Fibroblast of pulmonary artery (primary cell): ENCODE results near the gene SIK3.

Source experiments
- DNase-seq: peaks from one replicate; pipeline ENCODE4 v3.0.0-alpha.2; 2010; ENCODE audit warnings: low read depth
- H3K4me3 ChIP-seq: replicated peaks from 2 replicates; pipeline ENCODE4 v1.5.1; 2011; ENCODE audit warnings: low read depth, mild to moderate bottlenecking, control low read depth, low read length, moderate library complexity
- CTCF ChIP-seq: IDR thresholded peaks from 2 replicates; pipeline ENCODE4 v1.5.1; 2011; ENCODE audit warnings: mild to moderate bottlenecking, control low read depth, low read length, inconsistent platforms; ENCODE audit errors: missing control alignments

Gene SIK3

GRCh38 chr11:116890193-116890592 is 208.0 kb downstream of the SIK3 start:
- H3K4me3 ChIP-seq: no peak overlapping the region
- DNase-seq: peak; percentile 27
- TF ChIP-seq CTCF: no peak

GRCh38 chr11:116888884-116889549 is 209.2 kb downstream of the SIK3 start:
- TF ChIP-seq CTCF: no peak

GRCh38 chr11:116888024-116888423 is 210.2 kb downstream of the SIK3 start:
- H3K4me3 ChIP-seq: no peak overlapping the region
- no peak for TF ChIP-seq CTCF
- DNase-seq: peak; percentile 64

More at GRCh38 chr11:116888884-116889549, 209.2 kb downstream of the SIK3 start:
- no peak overlapping the region for H3K4me3 ChIP-seq
- no peak for DNase-seq

- peak; percentile 40 for DNase-seq
- no peak for TF ChIP-seq CTCF
- H3K4me3 ChIP-seq: no peak overlapping the region
These were observed 212.1 kb downstream of the SIK3 start for GRCh38 chr11:116885951-116886655.

- no peak for TF ChIP-seq CTCF
- H3K4me3 ChIP-seq: no peak overlapping the region
- peak; percentile 13 for DNase-seq
These were observed 215.8 kb downstream of the SIK3 start for GRCh38 chr11:116882386-116882785.

GRCh38 chr11:116881143-116881542 is 217.1 kb downstream of the SIK3 start:
- no peak overlapping the region for H3K4me3 ChIP-seq
- DNase-seq: no peak
- no peak for TF ChIP-seq CTCF
